ENCODE data around the gene PNPLA5.

PNPLA5 gene

GRCh38 chr22:43901976-43902643 is 10.3 kb upstream of the PNPLA5 start:
- no peak for DNase-seq

- DNase-seq: no peak
Observed at GRCh38 chr22:43900206-43900605, 8.4 kb upstream of the PNPLA5 start.

DNA sequence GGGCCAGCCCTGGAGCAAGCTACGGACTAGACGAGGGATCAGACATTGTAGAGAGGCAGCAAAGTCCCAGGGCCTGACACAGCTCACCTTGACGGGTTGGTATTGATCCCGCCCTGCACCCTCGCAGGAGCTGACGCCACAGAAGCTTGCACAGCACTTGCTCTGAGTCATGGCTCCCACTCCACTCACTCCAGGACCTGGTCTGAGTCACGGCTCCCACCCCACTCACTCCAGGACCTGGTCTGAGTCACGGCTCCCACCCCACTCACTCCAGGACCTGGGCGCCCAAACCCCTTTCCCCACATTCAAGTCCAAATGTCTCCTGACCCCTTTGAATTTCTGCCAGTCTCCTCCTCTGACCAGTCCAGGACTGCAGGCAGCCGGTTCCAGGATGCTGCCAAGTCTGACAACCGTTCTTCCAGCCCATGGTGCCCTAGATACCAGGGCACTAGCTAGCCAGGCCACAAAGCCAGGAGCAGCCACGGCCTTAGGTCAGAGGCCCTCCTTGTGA is 6.0 kb upstream of the PNPLA5 start:
- no peak for DNase-seq

DNA sequence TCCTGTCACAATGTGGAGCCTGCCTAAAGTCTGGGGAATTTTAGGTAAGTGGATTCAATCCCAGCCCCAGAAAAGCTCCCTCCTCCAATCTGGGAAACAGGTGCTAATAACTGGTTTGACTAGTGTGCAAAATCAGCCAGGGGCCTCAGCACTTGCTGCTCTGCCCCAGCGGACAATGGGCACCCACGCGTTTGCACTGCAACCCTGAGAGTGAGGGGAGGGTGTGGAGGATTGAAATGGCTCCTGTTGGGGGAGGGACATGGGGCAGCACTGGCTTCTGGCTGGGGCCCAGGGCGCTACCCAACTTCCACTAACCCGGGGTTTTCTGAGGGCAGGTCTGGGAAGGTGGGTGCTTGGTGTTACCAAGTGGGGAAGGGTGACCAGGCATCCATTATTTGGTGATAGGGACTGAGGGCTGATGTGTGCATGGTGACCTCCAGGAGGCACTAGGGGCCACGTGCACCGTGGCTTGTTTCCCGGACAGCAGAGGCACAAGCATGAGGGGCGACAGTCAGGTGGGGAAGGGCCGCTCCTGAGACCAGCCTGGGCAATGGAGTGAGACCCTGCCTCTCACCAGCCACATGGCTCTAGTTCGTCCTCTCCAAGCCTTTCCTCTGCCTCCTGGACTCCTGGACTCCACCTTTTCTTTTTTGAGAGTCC is 4.3 kb upstream of the PNPLA5 start:
- DNase-seq: no peak

- DNase-seq: no peak
Observed at GRCh38 chr22:43894122-43894521, 2.3 kb upstream of the PNPLA5 start.

GRCh38 chr22:43893266-43893665 is 1.5 kb upstream of the PNPLA5 start:
- DNase-seq: no peak

GRCh38 chr22:43892183-43892894 is 526 bp upstream of the PNPLA5 start:
- DNase-seq: no peak

GRCh38 chr22:43890901-43891331 is 897 bp downstream of the PNPLA5 start:
- no peak for DNase-seq

DNA sequence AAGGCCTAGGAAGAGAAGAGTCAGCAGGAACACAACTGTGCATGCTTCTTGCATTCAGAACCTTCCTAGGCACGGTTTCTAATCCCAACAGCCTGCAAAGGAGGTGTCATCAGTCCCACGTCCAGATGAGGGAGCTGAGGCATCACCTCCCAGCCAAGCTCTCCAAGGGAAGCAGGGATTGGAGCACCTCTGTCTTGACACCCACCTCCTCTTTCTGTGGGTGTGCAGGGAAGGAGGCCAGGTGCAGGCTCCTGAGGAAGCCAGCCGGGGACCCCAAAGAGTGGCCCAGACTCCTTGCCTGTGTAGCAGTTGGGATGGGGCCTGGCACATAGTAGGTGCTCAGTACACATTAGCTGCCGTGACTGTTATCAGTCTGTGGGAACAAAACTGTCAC is 2.0 kb downstream of the PNPLA5 start:
- no peak for DNase-seq

DNA sequence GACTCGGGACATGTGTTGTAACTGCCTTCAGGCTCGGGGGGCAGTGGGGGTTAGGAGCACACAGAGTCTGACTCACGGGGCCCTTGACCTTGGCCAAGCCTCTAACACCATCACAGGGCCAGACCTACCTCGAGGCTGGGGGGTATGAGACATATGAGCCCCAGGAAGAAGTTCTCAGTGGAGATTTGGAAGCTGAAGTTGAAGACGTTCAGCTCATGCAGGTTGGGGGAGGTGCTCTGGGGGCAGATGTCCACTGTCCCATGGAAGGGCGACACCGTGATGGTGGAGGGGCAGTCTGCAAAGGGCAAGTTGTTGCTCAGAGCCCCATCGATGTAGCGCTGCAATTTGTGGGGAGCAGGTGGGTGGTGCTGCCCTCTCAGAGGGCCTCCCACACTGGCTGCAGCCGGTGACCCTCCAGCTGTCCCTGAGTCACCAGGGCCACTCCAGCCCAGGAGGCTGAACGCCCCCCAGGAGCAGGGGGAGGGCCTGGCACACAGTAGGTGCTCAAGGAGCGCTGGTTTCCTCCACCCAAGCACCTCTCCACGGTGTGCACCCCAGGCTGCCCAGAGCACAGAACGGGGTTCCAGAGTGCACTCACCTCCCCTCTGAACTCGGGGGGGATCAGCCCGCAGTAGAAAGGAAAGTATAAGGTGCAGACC is 2.5 kb downstream of the PNPLA5 start:
- no peak for DNase-seq

DNA sequence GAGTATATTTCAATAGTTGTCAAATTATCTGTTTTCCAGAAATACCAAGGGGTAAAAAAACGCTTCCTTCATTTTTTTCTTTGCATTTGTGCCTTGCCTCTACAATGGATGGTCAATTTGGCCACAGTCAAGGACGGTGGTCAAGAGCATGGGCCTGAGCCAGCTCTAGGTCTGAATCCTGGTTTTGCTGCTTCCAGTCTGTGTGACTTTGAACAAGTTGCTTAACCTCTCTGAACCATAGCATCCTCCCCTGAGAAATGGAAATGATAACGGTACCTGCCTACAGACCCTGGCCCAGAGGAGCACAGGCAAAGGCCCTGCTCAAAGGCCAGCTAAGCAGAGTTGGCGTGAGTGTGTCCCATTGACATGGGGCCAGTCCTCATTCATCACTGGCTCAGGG is 3.1 kb downstream of the PNPLA5 start:
- no peak for DNase-seq

- no peak for DNase-seq
Observed at GRCh38 chr22:43887391-43887790, 4.4 kb downstream of the PNPLA5 start.

DNA sequence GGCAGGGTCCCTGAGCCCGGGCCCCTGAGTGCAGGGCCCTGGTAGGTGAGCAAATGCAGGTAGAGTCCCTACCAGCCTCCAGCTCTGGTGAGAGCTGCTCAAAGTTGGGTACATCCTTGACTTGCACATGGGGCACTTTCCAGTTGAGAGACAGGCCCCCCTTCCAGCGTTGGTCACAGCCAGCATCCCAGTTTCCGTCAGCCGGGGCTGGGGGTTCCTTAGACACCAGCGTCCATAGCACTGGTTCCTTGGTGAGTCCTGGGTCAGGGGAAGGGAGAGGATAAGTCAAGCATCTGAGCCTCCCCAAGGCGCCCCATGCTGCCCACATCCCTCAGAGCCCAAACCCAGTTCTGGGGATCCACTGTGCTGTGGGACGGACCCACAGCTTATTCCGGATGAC is 5.6 kb downstream of the PNPLA5 start:
- no peak for DNase-seq

GRCh38 chr22:43885786-43886185 is 6.0 kb downstream of the PNPLA5 start:
- no peak for DNase-seq

DNA sequence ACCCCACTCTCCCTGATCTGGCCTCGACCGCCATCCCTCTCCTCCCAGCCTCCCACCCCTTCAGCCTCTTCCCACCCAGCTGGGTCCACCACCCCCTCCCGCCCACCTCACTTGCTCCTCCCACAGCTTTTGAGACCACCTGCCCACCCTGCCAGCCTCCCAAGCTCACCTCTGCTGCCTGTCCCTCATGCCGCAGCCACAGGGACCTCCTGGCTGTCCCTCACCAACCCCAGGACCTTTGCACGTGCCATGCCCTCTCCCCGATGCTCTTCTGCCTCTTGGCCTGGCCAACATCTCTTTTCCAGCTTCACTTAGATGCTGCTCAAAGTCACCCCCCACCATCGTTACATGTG is 6.5 kb downstream of the PNPLA5 start:
- DNase-seq: no peak

GRCh38 chr22:43884600-43885318 is 7.1 kb downstream of the PNPLA5 start:
- DNase-seq: no peak

DNA sequence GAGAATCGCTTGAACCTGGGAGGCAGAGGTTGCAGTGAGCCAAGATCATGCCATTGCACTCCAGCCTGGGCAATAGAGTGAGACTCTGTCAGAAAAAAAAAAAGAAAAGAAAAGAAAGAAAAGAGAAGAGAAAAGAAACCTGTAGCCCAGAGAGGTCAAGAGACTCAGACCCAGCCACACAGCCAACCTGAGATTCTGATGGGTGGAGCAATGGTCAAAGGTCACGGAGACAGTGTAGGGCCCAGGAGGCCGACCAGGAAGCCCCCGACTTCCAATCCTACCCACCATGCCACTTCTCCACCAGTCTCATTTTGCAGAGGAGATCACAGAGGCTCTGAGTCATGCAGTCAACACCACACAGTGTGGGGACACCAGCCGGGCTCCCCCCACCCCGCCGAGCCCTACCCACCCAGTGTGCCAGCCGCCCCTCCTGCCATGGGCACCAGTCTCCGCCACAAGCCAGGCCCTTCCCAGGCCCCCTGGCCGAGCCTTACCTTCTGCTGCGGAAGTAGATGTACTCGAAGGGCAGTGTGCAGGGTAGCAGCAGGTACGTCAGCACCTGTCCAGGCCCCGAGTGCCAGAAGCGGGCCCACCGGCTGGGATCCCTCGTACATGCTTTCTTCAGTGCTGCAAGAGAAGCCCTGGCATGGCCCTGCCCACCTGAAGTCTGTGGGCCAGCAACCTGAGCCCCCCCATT is 7.9 kb downstream of the PNPLA5 start:
- no peak for DNase-seq

- DNase-seq: no peak
Observed at GRCh38 chr22:43883012-43883661, 8.7 kb downstream of the PNPLA5 start.

- no peak for DNase-seq
Observed at GRCh38 chr22:43882122-43882767, 9.6 kb downstream of the PNPLA5 start.

- DNase-seq: no peak
Observed at GRCh38 chr22:43881091-43882061, 10.4 kb downstream of the PNPLA5 start.

Measured in activated CD4-positive, alpha-beta T cell treated with anti-CD3 and anti-CD28 coated beads for 1 hour (primary cell).